Nephron progenitor cell (in vitro differentiated cells): ENCODE measurements around the gene PTBP1.

ENCODE experiments used
- DNase-seq: peaks from one replicate; pipeline ENCODE4 v3.0.0; 2021
- H3K27ac Mint-ChIP-seq: 2 replicates; pipeline ENCODE4 v1.8.0; 2021; ENCODE audit warnings: mild to moderate bottlenecking, moderate library complexity, mixed read lengths
- H3K27me3 Mint-ChIP-seq: 2 replicates; pipeline ENCODE4 v1.8.0; 2021; ENCODE audit warnings: mild to moderate bottlenecking, low read depth, mixed read lengths; ENCODE audit not compliant: poor library complexity
- H3K36me3 Mint-ChIP-seq: 2 replicates; pipeline ENCODE4 v1.8.0; 2021; ENCODE audit warnings: low read depth, mixed read lengths
- H3K4me1 Mint-ChIP-seq: 2 replicates; pipeline ENCODE4 v1.8.0; 2021; ENCODE audit warnings: mixed read lengths
- H3K4me3 Mint-ChIP-seq: 2 replicates; pipeline ENCODE4 v1.8.0; 2021; ENCODE audit warnings: mild to moderate bottlenecking, moderate library complexity, mixed read lengths
- H3K9me3 Mint-ChIP-seq: 2 replicates; pipeline ENCODE4 v1.8.0; 2021; ENCODE audit warnings: mild to moderate bottlenecking, moderate library complexity, mixed read lengths
- TF ChIP-seq, protein P1 (sequence below): fragments of 200-600 bp; sonication (generic); IDR thresholded peaks from 2 replicates; pipeline ENCODE4 v1.5.0; 2021; ENCODE audit warnings: antibody characterized with exemption

The PTBP1 gene

DNA sequence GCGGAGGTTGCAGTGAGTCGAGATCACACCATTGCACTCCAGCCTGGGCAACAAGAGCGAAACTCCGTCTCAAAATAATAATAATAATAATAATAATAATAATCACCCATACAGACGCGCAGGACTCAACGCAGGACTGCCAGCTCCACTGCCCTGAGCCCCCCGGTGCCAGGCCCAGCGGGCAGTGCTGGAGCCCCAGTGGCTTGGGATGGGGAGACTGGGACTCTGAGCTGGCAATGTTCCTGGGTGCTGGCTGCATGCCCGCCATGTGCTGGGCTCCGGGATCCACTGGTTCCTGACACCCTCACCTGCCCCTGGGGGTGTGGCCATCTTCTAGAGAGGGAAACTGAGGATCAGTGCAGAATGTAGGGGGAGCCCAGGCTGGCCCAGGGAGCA, 30.1 kb downstream of the PTBP1 start:
- Mint-ChIP-seq H3K4me1 (peaks cover 15% of the 10 kb centered on the region), H3K9me3 (no peaks in the 10 kb centered on the region), H3K27ac (no peak overlapping the region), H3K4me3 (no peak overlapping the region), H3K36me3 (no peaks in the 10 kb centered on the region), H3K27me3 (peaks cover 6% of the 10 kb centered on the region)
- TF ChIP-seq, protein P1, sequence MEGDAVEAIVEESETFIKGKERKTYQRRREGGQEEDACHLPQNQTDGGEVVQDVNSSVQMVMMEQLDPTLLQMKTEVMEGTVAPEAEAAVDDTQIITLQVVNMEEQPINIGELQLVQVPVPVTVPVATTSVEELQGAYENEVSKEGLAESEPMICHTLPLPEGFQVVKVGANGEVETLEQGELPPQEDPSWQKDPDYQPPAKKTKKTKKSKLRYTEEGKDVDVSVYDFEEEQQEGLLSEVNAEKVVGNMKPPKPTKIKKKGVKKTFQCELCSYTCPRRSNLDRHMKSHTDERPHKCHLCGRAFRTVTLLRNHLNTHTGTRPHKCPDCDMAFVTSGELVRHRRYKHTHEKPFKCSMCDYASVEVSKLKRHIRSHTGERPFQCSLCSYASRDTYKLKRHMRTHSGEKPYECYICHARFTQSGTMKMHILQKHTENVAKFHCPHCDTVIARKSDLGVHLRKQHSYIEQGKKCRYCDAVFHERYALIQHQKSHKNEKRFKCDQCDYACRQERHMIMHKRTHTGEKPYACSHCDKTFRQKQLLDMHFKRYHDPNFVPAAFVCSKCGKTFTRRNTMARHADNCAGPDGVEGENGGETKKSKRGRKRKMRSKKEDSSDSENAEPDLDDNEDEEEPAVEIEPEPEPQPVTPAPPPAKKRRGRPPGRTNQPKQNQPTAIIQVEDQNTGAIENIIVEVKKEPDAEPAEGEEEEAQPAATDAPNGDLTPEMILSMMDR, result no peak
- no peak for DNase-seq

DNA sequence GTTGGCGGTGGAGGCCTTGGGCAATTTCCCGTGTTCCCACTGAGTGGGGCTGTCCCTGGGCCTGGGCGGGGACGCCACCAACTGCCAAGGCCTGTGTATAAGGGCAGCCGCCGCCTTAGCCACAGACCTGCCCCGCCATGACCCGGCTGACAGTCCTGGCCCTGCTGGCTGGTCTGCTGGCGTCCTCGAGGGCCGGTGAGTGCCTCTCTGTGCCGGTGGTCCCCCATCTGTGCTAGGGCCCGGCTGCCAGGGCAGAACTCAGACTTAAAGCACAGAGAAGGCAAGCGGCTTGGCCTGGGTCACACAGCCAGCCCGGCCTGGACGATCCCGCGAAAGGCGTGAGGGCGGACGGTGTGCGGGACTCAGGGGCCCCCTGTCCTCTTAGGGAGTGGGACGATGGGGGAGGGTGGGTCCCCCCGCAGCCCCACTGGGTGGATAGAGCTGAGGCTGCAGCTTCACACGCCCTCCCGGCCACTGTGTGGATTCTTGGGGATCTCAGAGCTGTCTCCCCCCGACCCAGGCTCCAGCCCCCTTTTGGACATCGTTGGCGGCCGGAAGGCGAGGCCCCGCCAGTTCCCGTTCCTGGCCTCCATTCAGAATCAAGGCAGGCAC, 30.6 kb downstream of the PTBP1 start, which contains the start of gene AZU1:
AZU1 (plus strand) TSS at position 128 of the 612 bp plus-strand sequence; CDS start at position 138, 10 bp downstream.
- Mint-ChIP-seq H3K4me1 (peaks cover 15% of the 10 kb centered on the region), H3K27me3 (peaks cover 6% of the 10 kb centered on the region), H3K27ac (no peak within 1 kb of the TSS), H3K36me3 (no peaks in the 10 kb centered on the region), H3K9me3 (no peaks in the 10 kb centered on the region), H3K4me3 (no peak within 1 kb of the TSS)
- no peak for DNase-seq
- TF ChIP-seq, protein P1, result no peak

DNA sequence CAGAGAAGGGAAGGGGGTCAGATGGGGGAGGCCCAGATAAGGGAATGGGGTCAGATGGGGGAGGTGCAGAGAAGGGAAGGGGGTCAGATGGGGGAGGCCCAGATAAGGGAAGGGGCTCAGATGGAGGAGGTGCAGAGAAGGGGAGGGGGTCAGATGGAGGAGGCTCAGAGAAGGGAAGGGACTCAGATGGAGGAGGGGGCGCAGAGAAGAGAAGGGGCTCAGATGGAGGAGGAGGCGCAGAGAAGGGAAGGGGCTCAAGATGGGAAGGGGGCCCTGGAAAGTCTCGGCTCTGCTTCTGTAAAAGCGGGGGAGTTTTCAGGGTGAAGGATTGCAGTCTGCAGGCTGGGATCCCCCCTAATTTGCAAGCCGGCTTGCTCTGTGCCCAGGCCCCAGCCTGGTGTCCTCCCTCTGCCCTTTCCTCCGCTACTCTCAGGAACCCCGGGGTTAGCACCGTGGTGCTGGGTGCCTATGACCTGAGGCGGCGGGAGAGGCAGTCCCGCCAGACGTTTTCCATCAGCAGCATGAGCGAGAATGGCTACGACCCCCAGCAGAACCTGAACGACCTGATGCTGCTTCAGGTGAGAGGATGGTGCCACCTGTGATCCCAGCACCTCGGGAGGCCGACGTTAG, 32.0 kb downstream of the PTBP1 start:
- no peaks in the 10 kb centered on the region for H3K9me3 Mint-ChIP-seq
- TF ChIP-seq, protein P1, result no peak
- H3K27ac Mint-ChIP-seq, result no peak overlapping the region
- no peaks in the 10 kb centered on the region for H3K36me3 Mint-ChIP-seq
- no peak for DNase-seq
- H3K27me3 Mint-ChIP-seq, result peaks cover 2% of the 10 kb centered on the region
- H3K4me3 Mint-ChIP-seq, result no peak overlapping the region
- H3K4me1 Mint-ChIP-seq, result peaks cover 2% of the 10 kb centered on the region

DNA sequence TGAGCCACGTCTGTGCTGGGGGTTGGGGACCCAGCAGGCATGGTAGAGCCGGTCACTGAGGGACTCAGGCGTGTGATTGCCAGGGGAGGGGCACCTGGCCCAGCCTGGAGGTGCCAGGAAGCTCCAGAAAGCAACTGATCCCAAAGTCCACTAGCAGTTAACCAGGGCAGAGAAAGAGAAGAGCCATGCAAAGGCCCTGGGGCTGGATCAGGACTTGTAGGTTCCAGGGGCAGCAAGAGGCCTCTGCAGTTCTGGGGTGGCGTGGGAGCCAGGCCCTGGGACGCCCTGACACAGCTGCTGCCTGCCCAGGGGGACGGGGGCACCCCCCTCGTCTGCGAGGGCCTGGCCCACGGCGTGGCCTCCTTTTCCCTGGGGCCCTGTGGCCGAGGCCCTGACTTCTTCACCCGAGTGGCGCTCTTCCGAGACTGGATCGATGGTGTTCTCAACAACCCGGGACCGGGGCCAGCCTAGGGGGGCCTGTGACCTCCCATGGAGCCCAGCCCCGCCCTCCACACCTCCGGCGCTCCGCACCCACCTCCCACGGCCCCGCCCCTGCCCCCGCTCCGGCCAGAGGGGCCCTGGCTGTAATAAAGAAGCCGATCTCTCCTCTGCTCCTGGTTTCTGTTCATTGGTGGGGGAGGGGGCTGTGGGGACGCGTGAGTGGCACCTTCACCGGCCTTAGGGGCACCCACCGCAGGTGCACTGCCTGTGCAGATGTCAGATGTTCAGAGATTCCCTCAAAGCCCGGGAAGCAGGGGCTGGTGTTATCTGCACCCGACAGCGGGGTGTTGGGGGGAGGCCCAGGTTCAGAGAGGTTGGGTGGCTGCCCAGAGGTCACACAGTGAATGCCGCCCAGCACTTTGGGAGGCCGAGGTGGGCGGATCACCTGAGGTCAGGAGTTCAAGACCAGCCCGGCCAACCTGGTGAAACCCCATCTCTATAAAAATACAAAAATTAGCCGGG, 34.4 kb downstream of the PTBP1 start:
- H3K9me3 Mint-ChIP-seq, result no peaks in the 10 kb centered on the region
- peaks cover 14% of the 10 kb centered on the region for H3K4me1 Mint-ChIP-seq
- H3K27ac Mint-ChIP-seq, result no peak overlapping the region
- TF ChIP-seq, protein P1, result no peak
- no peak for DNase-seq
- no peak overlapping the region for H3K4me3 Mint-ChIP-seq
- peaks cover 8% of the 10 kb centered on the region for H3K27me3 Mint-ChIP-seq
- H3K36me3 Mint-ChIP-seq, result no peaks in the 10 kb centered on the region

DNA sequence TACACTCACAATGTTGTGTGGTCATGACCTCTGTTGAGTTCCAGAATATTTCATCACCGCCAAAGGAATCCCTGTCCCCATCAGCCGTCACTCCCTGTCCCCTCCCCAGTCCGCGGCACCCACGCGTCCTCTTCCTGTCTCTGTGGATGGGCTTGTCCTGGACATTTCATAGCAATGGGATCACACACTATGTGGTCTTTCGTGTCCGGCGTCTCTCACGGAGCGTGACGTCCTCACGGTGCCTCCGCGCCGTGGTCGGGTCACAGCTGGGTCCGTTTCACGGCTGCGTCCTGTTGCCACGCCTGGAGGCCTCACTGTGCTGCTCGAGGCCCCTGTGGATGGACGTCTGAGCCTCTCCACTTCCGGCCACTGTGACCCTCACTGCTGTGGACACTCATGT, 37.0 kb downstream of the PTBP1 start:
- Mint-ChIP-seq H3K4me3 (no peak overlapping the region), H3K27ac (no peak overlapping the region), H3K4me1 (peaks cover 14% of the 10 kb centered on the region), H3K27me3 (peaks cover 8% of the 10 kb centered on the region), H3K36me3 (no peaks in the 10 kb centered on the region), H3K9me3 (no peaks in the 10 kb centered on the region)
- no peak for DNase-seq
- TF ChIP-seq, protein P1, result no peak
